Measurements from ENCODE around the gene AFG3L2.
"Not testable (repeated sequence)": the region's sequence is repeated elsewhere in the genome, so short reads cannot be mapped to it uniquely, and the experiment has no call there.

AFG3L2 gene

DNA sequence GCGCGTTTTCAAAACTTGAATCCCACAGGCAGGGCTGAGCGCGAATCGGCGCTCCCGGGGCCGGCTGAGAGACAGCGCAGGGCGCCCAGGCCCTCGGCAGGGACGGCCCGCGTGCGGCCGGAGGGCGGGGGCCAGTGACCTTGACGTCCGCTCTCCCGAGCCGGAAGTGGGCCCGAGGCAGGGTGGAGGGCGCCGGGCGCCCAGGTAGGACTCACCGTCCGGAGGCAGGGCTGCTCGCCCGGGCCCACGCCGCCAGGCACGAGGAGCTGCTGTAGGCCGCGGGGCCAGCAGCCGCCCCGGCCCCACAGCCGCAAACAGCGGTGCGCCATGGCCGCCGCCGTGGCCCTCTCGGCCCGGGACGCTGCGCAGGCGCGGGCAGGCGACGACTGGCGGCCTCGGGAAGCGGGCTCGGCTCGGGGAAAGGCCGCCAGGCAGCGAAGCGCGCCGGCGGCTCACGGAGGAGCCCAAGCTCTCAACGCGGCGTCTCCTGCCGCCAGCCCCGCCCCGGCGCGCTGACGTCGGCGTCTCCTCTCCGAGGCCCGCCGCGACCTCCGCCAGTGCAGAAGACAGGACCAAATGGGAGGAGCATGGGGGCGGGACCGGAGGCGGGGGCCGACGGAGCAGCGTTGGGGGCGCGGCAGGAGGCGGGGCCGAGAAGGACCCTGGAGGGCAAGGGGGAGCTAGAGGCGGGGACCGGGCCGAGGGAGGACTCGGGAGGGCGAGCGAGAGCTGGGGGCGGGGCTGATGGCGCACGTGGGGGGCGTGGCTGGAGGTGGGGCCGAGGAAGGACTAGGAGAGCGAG, at the start of gene AFG3L2:
TSS of gene AFG3L2 (minus strand) at position 474 of the 802 bp plus-strand sequence. CDS start at position 329, 145 bp downstream.
- DNase-seq, result peak; percentile 100

DNA sequence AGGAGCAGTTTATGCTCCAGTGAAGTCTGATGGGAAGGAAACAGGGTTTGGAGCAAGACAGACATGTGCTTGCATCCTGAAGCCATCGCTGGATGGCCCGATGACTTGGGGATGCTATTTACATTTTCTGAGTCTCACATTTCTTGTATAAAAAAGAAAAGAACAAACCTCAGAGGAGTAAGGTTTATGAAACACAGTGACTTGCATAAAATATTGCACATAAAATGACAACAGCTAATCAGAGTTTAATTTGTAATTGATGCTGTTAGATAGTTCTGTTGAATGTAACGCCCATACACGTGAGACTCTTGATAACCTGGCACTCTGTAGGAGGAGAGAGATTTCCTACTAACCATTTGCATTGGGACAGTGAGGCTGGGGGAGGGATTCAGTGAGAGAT, 47.2 kb upstream of the AFG3L2 start:
- DNase-seq, result no peak

DNA sequence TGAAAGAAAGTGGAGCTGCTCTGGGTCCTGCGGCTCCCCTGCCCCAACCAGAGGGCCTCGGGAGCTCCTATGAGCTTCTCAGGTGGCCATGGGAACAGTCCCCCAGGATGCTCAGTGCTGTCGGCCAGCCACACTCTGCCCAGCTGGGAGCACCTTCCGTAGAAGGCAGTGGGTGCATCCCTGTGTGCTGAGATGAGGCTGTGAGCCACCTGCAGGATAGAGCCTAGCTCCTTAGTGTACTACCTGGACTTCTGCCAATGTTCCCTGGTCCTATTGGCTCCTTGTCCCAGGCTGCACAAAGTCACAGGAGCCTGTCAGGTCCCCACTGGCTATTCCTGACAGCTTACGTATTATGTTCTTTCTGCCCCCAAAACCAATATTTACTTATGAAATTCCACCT, 46.8 kb upstream of the AFG3L2 start:
- no peak for DNase-seq

- no peak for DNase-seq
These were observed 46.4 kb upstream of the AFG3L2 start for GRCh38 chr18:12423393-12423792.

GRCh38 chr18:12422936-12423335, 45.9 kb upstream of the AFG3L2 start:
- DNase-seq, result no peak

GRCh38 chr18:12421732-12422131, 44.7 kb upstream of the AFG3L2 start:
- no peak for DNase-seq

DNA sequence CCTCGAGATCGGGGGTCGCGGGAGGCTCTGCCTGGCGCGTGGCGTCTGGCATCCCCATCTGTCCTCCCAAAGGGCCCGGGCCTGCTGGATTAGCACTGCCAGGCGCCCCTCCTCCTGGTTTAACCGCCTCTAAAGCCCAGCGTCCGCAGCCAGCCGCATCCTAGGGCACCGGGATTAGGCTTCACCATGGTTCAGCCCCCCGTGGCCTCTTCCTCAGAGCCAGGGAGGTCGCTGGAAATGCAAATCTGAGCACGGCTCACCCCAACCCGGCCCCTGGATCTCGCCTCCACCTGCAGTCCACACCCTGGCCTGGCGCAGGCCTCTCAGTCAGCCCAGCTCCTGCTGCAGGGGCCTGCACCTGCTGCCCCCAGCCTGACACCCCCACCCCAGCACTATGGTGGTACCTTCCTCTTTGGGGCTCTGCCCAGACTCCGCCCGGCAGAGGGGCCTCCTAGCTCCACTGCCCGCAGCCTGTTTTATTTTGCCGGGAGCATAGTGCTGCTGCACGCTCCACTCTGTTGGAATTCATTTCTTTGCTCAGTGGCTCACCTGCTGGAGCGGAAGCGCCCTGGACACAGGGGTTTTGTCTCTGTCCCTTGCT, 43.9 kb upstream of the AFG3L2 start:
- DNase-seq, result no peak

DNA sequence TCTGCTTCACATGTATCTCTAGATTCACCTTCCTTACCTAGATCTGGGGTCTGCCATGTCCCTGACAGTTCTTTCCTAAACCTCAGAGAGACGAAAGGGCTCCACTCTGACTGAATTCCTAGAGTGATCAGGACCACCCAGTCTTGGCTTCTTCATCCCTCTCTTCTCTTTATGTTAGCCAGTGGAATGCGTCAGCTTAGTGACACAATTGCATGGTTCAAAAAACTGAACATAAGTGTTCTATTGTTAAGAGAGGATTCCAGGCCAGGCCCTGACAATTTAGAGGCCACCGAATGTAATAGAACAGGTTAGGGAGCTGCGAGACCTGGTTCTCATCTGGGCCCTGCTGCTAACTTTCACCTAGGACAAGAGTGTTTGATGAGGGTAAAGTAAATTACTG, 40.7 kb upstream of the AFG3L2 start:
- DNase-seq, result no peak

GRCh38 chr18:12416098-12416729, 39.2 kb upstream of the AFG3L2 start:
- no peak for DNase-seq

DNA sequence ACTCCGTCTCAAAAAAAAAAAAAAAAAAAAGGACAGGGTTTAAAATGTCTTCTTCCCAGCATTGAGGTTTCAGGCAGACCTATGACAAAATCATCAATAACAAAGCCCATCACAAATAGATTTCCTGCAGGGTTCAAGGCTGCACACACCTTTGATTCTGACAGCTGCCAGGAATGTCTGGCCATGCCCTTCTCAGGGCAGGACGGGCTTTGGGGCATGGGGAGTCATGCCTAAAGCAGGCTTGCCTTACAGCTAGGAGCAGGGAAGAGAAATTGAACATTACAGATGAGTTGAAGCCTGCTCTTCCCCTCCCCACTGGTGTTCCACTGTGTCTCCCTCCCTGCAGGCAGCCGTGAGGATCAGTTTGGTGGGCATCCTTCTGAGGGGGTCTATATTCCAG, 34.4 kb upstream of the AFG3L2 start:
- DNase-seq, result no peak

- not testable (repeated sequence) for DNase-seq
These were observed 33.7 kb upstream of the AFG3L2 start for GRCh38 chr18:12410747-12411146.

DNA sequence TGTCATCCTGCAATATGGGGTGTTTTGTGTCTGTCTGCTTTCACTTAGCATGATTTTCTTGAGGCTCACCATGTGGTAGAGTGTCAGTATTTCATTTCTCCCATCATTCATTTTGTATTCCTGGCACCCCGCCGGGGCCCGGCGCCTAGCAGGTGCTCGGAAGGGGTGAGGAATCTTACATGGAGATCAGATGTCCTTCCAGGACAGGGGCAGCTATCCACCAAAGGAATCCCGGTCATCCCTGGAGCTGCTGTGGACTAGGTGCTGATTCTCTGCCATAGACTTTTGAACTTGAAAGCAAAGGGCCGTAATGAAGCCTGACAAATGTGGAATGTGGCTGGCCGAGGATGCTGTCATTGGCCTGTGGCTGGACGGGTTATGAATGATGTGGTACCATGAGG, 33.1 kb upstream of the AFG3L2 start:
- no peak for DNase-seq

DNA sequence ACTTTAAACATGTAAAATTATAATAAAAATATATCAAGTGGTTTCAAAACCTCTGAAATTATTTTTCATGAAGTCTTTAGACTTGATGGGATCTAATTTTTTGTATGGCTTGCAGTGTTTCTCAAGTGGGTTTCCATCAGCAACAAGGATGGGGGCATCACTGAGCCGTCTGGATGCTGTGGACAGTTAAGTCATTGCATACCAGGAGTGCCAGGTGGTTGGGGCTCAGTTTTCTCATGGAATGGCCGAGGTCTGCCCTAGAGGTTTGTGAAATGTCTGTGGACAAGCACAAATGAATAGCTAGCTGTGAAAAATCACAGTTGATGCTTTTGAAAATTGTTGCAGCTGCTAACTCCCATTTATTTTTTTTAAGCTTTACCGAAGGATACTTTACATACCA, 32.4 kb upstream of the AFG3L2 start:
- DNase-seq, result no peak

- no peak for DNase-seq
These were observed 31.3 kb upstream of the AFG3L2 start for GRCh38 chr18:12408247-12408869.

GRCh38 chr18:12406371-12407111, 29.5 kb upstream of the AFG3L2 start:
- DNase-seq, result peak; percentile 11

DNA sequence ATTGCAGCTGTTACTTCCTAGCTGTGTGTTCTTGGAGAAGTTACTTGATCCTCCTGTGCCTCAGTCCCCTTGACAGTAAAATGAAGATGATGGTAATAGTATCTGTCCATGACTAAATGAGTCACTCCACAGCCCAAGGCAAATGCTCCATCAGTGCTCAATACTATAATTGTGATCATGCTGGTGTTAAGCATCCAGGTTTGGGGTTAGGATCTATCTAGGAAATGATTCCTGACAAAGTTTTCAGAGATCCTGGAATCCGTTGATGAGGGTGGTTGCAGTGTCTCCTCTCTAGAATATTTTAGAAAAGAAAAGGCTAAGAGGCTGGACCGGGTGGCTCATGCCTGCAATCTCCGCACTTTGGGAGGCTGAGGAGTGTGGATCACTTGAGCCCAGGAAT, 28.0 kb upstream of the AFG3L2 start:
- DNase-seq, result no peak

- DNase-seq, result no peak
These were observed 26.8 kb upstream of the AFG3L2 start for GRCh38 chr18:12403601-12404506.

- no peak for DNase-seq
These were observed 24.9 kb upstream of the AFG3L2 start for GRCh38 chr18:12401881-12402280.

DNA sequence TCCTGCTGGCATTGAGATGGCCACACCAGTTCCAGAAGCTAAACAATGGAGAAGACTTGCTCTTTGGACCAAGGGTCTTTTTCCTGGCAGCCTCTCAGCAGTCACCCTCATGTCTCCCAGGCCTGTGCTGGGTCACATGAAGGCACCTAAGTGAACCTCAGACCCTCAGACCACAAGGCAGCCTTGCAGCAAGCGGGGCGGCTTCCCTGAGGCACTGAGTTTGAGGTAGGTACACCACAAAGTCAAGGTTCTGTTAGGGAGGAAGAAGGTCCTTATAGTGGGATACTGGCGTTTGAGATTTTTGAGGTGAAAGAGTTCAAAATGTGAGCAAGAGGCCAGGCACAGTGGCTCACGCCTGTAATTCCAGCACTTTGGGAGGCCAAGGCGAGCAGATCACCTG, 22.2 kb upstream of the AFG3L2 start:
- no peak for DNase-seq

- DNase-seq, result no peak
These were observed 21.6 kb upstream of the AFG3L2 start for GRCh38 chr18:12398625-12399024.

DNA sequence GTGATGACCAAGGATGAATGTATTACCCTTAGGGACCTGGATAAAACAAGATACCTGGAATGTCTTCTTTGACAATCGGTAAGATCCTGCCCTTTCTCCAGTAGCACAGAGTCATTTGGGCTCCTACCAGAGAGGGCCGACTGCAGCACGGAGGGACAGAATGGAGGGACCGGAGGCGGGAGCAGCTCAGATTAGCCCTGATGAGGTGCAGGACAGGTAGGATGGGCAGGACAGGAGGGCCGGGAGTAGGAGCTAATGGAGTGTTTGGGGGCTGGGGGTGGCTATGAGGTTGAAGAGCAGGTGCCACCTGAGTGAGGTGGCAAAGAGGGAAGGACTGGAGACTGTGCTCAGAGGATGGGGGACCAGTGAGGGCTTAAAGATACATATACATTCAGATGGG, 20.8 kb upstream of the AFG3L2 start:
- no peak for DNase-seq

- DNase-seq, result no peak
These were observed 20.2 kb upstream of the AFG3L2 start for GRCh38 chr18:12397254-12397653.

Data from activated naive CD4-positive, alpha-beta T cell treated with Interleukin-2 at 50 U/mL for 16 hours (primary cell).